HepG2 (cell line): ENCODE measurements around the gene BHLHE41. TPM values are rescaled to one million over a fixed set of nuclear protein-coding genes. Genes with fewer than 3 reads are reported as not detected.

Source experiments
- ATAC-seq: fragments of 200-7000 bp; cut with Tn5 transposase; 3 replicates; pipeline ENCODE4 v1.9.1; 2020; ENCODE audit warnings: mild to moderate bottlenecking, moderate library complexity
- BruUV-seq: library from RNA; stranded (reverse); fragments of 400-500 nt; replicated peaks from 2 replicates; lab custom pipeline; 2021; lab: Mats Ljungman, UMichigan
- CTCF ChIA-PET: fragments of 300-600 bp; formaldehyde crosslinking; extraction: SDS; loops from one replicate; lab custom pipeline; 2021; ENCODE audit warnings: low total read pairs, inconsistent platforms, low intra/inter-chr PET ratio; lab: Yijun Ruan, JAX
- POLR2A ChIA-PET: fragments of 350-600 bp; sonication (Branson Sonifier 250); formaldehyde crosslinking; loops from one replicate; lab custom pipeline; 2020; ENCODE audit warnings: antibody characterized with exemption, inconsistent platforms; lab: Yijun Ruan, JAX
- DNase-seq: peaks from one replicate; pipeline ENCODE4 v3.0.0-alpha.2; 2015; ENCODE audit warnings: low spot score
- FAIRE-seq: peaks from 3 replicates; lab custom pipeline; 2011; peaks lifted over from hg19 to GRCh38; lab: Jason Lieb, UNC
- H2AFZ ChIP-seq: one replicate; pipeline ENCODE4 v1.6.1; 2011; ENCODE audit warnings: low read length, inconsistent platforms
- H3K27ac ChIP-seq: fragments of 300-600 bp; 3 replicates; pipeline ENCODE4 v1.8.0; 2011; ENCODE audit warnings: mixed run types, mild to moderate bottlenecking, mixed read lengths, low read length, inconsistent platforms; ENCODE audit not compliant: insufficient read depth; ENCODE audit errors: extremely low read length
- H3K27me3 ChIP-seq, 2 experiments: fragments of 200-600 bp in 1 of 2; 2 replicates in 1 of 2; 3 replicates in 1 of 2; pipeline versions ENCODE4 v1.6.0 to v1.8.0; 2011; ENCODE audit warnings: low read length in 2 of 2, mild to moderate bottlenecking in 2 of 2, moderate library complexity in 2 of 2, inconsistent platforms in 1 of 2; ENCODE audit not compliant: insufficient read depth in 2 of 2, control insufficient read depth in 1 of 2
- H3K36me3 ChIP-seq, 2 experiments: fragments of 200-600 bp in 1 of 2; replicated peaks in 1 of 2; 2 replicates in 1 of 2; 3 replicates in 1 of 2; pipeline versions ENCODE4 v1.5.1 to v1.8.0; 2011; ENCODE audit warnings: low read length in 2 of 2, inconsistent platforms in 1 of 2; ENCODE audit not compliant: insufficient read depth in 2 of 2, control insufficient read depth in 1 of 2
- H3K4me1 ChIP-seq: 2 replicates; pipeline ENCODE4 v1.5.1; 2012; ENCODE audit warnings: low read length, inconsistent platforms; ENCODE audit not compliant: insufficient read depth
- H3K4me2 ChIP-seq: 2 replicates; pipeline ENCODE4 v1.6.0; 2011; ENCODE audit warnings: low read depth, low read length, inconsistent platforms
- H3K4me3 ChIP-seq, 3 experiments: fragments of 200-600 bp in 1 of 3; sonication (generic), shearing (Covaris generic) in 1 of 3; replicated peaks in 1 of 3; 2 replicates each; pipeline ENCODE4 v1.5.1; 2011 to 2016; ENCODE audit warnings: low read length in 3 of 3, inconsistent platforms in 2 of 3, low read depth in 2 of 3, mild to moderate bottlenecking in 2 of 3, control low read depth in 1 of 3, mixed read lengths in 1 of 3; ENCODE audit not compliant: insufficient read depth in 1 of 3
- H3K79me2 ChIP-seq: one replicate; pipeline ENCODE4 v1.6.1; 2011; ENCODE audit warnings: low read length, inconsistent platforms; ENCODE audit not compliant: insufficient read depth
- H3K9ac ChIP-seq: 2 replicates; pipeline ENCODE4 v1.6.0; 2011; ENCODE audit warnings: mild to moderate bottlenecking, low read depth, low read length, inconsistent platforms; ENCODE audit not compliant: insufficient read depth
- H3K9me3 ChIP-seq: 2 replicates; pipeline ENCODE4 v1.5.1; 2012; ENCODE audit warnings: mild to moderate bottlenecking, low read length
- H4K20me1 ChIP-seq: 2 replicates; pipeline ENCODE4 v1.6.0; 2011; ENCODE audit warnings: inconsistent platforms, mild to moderate bottlenecking, low read length, moderate library complexity; ENCODE audit not compliant: insufficient read depth
- CSRNP1 ChIP-seq: sonication (generic); formaldehyde crosslinking; IDR thresholded peaks from 2 replicates; pipeline ENCODE4 v1.8.1; 2023; ENCODE audit warnings: mild to moderate bottlenecking, missing genetic modification reagents
- DZIP1 ChIP-seq: sonication (generic); formaldehyde crosslinking; IDR thresholded peaks from 2 replicates; pipeline ENCODE4 v1.5.0; 2020; ENCODE audit warnings: mild to moderate bottlenecking, missing genetic modification reagents
- GLI4 ChIP-seq: sonication (generic); formaldehyde crosslinking; IDR thresholded peaks from 2 replicates; pipeline ENCODE4 v1.5.1; 2020; ENCODE audit warnings: missing genetic modification reagents, mild to moderate bottlenecking, moderate library complexity, borderline replicate concordance
- GMEB1 ChIP-seq: sonication (generic); formaldehyde crosslinking; IDR thresholded peaks from 2 replicates; pipeline ENCODE4 v1.5.1; 2020; ENCODE audit warnings: missing genetic modification reagents, mild to moderate bottlenecking, borderline replicate concordance
- HNRNPUL1 ChIP-seq: fragments of 200-400 bp; formaldehyde crosslinking; IDR thresholded peaks from 2 replicates; pipeline ENCODE4 v1.6.1; 2017; ENCODE audit warnings: low read depth, mild to moderate bottlenecking, low read length, moderate library complexity
- NKX3-1 ChIP-seq: sonication (generic); formaldehyde crosslinking; IDR thresholded peaks from 2 replicates; pipeline ENCODE4 v1.5.0; 2020; ENCODE audit warnings: missing genetic modification reagents
- RBAK ChIP-seq: sonication (generic); formaldehyde crosslinking; IDR thresholded peaks from 2 replicates; pipeline ENCODE4 v1.5.1; 2020; ENCODE audit warnings: mild to moderate bottlenecking, missing genetic modification reagents
- ZBTB1 ChIP-seq: sonication (generic); formaldehyde crosslinking; IDR thresholded peaks from 2 replicates; pipeline ENCODE4 v1.4.0; 2020; ENCODE audit warnings: missing genetic modification reagents, borderline replicate concordance
- ZBTB7B ChIP-seq: sonication (generic); formaldehyde crosslinking; IDR thresholded peaks from 2 replicates; pipeline ENCODE4 v1.4.0; 2020; ENCODE audit warnings: missing genetic modification reagents
- ZKSCAN1 ChIP-seq: fragments of 150-350 bp; IDR thresholded peaks from 2 replicates; pipeline ENCODE4 v1.6.1; 2014; ENCODE audit warnings: low read length
- ZNF235 ChIP-seq: sonication (generic); formaldehyde crosslinking; IDR thresholded peaks from 2 replicates; pipeline ENCODE4 v1.8.1; 2023; ENCODE audit warnings: mild to moderate bottlenecking, missing genetic modification reagents, borderline replicate concordance
- ZNF382 ChIP-seq: sonication (generic); formaldehyde crosslinking; IDR thresholded peaks from 2 replicates; pipeline ENCODE4 v1.5.0; 2020; ENCODE audit warnings: missing genetic modification reagents, mild to moderate bottlenecking, borderline replicate concordance
- ZNF446 ChIP-seq: sonication (generic); formaldehyde crosslinking; IDR thresholded peaks from 2 replicates; pipeline ENCODE4 v1.5.0; 2020; ENCODE audit warnings: mild to moderate bottlenecking, missing genetic modification reagents
- ZNF512 ChIP-seq: sonication (generic); formaldehyde crosslinking; IDR thresholded peaks from 2 replicates; pipeline ENCODE4 v1.4.0; 2020; ENCODE audit warnings: mild to moderate bottlenecking, missing genetic modification reagents
- ZNF567 ChIP-seq: sonication (generic); formaldehyde crosslinking; IDR thresholded peaks from 2 replicates; pipeline ENCODE4 v1.8.1; 2023; ENCODE audit warnings: mild to moderate bottlenecking, missing genetic modification reagents, borderline replicate concordance
- ZNF724P ChIP-seq: sonication (generic); formaldehyde crosslinking; IDR thresholded peaks from 2 replicates; pipeline ENCODE4 v1.8.0; 2022; ENCODE audit warnings: missing genetic modification reagents, borderline replicate concordance
- ZSCAN21 ChIP-seq: sonication (generic); formaldehyde crosslinking; IDR thresholded peaks from 2 replicates; pipeline ENCODE4 v1.8.0; 2022; ENCODE audit warnings: mild to moderate bottlenecking, missing genetic modification reagents, moderate library complexity, borderline replicate concordance
- WGBS: methylation state at CpG from one replicate; pipeline ENCODE4 v1.1.6; 2017; ENCODE audit warnings: low lambda C conversion rate; 5-methylcytosine and 5-hydroxymethylcytosine counted together
- in situ Hi-C: cut with HindIII; loops from 2 replicates; pipeline ENCODE4 v1.10.0; 2017; ENCODE audit warnings: low pct_unique_long_range_greater_than_20kb; ENCODE audit not compliant: extremely low pct_ligation_motif_present
- intact Hi-C: fragments of 100-400 bp; cut with micrococcal nuclease; formaldehyde crosslinking; loops from one replicate; pipeline ENCODE4 v1.10.0; 2022; ENCODE audit not compliant: unreplicated experiment
- polyA plus RNA-seq, 8 experiments: library from polyadenylated mRNA; depleted of rRNA in 3 of 8; stranded (reverse) in 7 of 8; unstranded in 1 of 8; fragments of >200 nt; fragmentation: Illumina TruSeq in 4 of 8; extraction: Trizol in 4 of 8; gene quantifications; 2 replicates each; pipeline versions ENCODE4 v1.2.1 to v1.2.3, GENCODE V29; 2011 to 2016; ENCODE audit warnings: low read depth in 4 of 8, missing spikeins in 1 of 8, mixed read lengths in 1 of 8; ENCODE audit not compliant: insufficient read depth in 1 of 8
- total RNA-seq, 5 experiments: library from RNA; depleted of rRNA; stranded (reverse); fragments of >200 nt; fragmentation: Illumina TruSeq; extraction: Trizol; gene quantifications; 2 replicates each; pipeline ENCODE4 v1.2.3, GENCODE V29; 2016; ENCODE audit warnings: low read depth in 1 of 5

Gene BHLHE41
- total and polyA plus RNA-seq, 2 of the 13 experiments (the other 11 are each of a cell fraction or from before 2014, with no cell fraction given): 0.03 TPM; not detected in 1

GRCh38 chr12:26092346-26093105 lies 32.3 kb downstream of the BHLHE41 start:
- POLR2A ChIA-PET: no interaction called here
- no peak overlapping the region for H3K4me2 ChIP-seq
- BruUV-seq: no TSS peak
- no peak for TF ChIP-seq GMEB1 (CRISPR knock-in tag)
- no peak for TF ChIP-seq ZKSCAN1
- no peak for TF ChIP-seq ZNF235 (CRISPR knock-in tag)
- no peak for TF ChIP-seq ZNF567
- TF ChIP-seq RBAK (CRISPR knock-in tag): no peak
- no peak for TF ChIP-seq HNRNPUL1
- no peak for TF ChIP-seq ZNF446
- TF ChIP-seq ZNF382 (CRISPR knock-in tag): no peak
- TF ChIP-seq GLI4 (CRISPR knock-in tag): no peak
- no peak for TF ChIP-seq ZBTB7B (CRISPR knock-in tag)
- no peak for TF ChIP-seq ZSCAN21 (CRISPR knock-in tag)
- TF ChIP-seq NKX3-1: no peak
- no peak for TF ChIP-seq ZBTB1 (CRISPR knock-in tag)
- no peak for TF ChIP-seq CSRNP1 (CRISPR knock-in tag)
- TF ChIP-seq ZNF724P (CRISPR knock-in tag): no peak
- TF ChIP-seq ZNF512 (CRISPR knock-in tag): no peak
- no peak for TF ChIP-seq DZIP1 (CRISPR knock-in tag)

More at GRCh38 chr12:26092346-26093105, 32.3 kb downstream of the BHLHE41 start:
- in situ Hi-C loops: no loop called here
- FAIRE-seq: no peak
- Histone ChIP-seq H3K9me3 (no peaks in the 10 kb centered on the region), H2AFZ (no peak overlapping the region), H3K4me1 (peaks cover 11% of the 10 kb centered on the region), H3K27me3 (no peaks in the 10 kb centered on the region), H3K9ac (no peak overlapping the region), H3K27ac (no peak overlapping the region), H3K79me2 (no peaks in the 10 kb centered on the region), H3K4me3 (no peak overlapping the region), H4K20me1 (no peaks in the 10 kb centered on the region), H3K36me3 (no peaks in the 10 kb centered on the region)
- intact Hi-C loops: no loop called here
- 9% methylated on average over 4 of the region's 4 CpGs for WGBS
- ATAC-seq: no peak
- CTCF ChIA-PET: no interaction called here
- DNase-seq: no peak
